GM18502 (cell line): ENCODE results near the gene KHDRBS2.
A peak's percentile ranks its signal among the peaks of the same experiment; 100 is the strongest.

Source experiments
- ATAC-seq: cut with Tn5 transposase; IDR thresholded peaks from one replicate; pipeline ENCODE4 v1.9.1; 2021; ENCODE audit warnings: mild to moderate bottlenecking; ENCODE audit not compliant: unreplicated experiment, poor library complexity

KHDRBS2 gene

GRCh38 chr6:62285612-62286469, at the start of gene KHDRBS2:
KHDRBS2 (minus strand) TSS chr6:62286225.
- peak; percentile 100 for ATAC-seq

GRCh38 chr6:62328607-62329006, 42.6 kb upstream of the KHDRBS2 start:
- no peak for ATAC-seq

DNA sequence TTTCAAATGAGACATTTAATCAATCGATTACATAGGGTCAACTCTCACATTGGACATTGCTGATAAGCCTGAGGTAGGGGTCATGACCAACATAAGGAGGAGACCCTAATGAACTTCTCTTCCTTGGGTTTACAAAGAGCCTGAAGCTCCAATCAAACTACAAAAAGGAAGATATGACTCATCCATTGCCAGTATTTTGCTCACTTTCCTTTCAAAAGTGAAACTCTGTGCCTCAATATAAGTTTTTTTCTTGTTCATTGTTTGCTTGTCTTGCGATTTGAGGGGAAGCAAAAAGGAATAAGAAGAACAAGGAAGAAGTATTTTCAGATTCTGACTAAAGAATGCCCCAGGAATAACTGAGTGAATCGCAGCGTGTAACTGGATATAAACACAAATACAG, 38.8 kb upstream of the KHDRBS2 start:
- ATAC-seq, result no peak

- no peak for ATAC-seq
These were observed 37.9 kb upstream of the KHDRBS2 start for GRCh38 chr6:62323818-62324431.

DNA sequence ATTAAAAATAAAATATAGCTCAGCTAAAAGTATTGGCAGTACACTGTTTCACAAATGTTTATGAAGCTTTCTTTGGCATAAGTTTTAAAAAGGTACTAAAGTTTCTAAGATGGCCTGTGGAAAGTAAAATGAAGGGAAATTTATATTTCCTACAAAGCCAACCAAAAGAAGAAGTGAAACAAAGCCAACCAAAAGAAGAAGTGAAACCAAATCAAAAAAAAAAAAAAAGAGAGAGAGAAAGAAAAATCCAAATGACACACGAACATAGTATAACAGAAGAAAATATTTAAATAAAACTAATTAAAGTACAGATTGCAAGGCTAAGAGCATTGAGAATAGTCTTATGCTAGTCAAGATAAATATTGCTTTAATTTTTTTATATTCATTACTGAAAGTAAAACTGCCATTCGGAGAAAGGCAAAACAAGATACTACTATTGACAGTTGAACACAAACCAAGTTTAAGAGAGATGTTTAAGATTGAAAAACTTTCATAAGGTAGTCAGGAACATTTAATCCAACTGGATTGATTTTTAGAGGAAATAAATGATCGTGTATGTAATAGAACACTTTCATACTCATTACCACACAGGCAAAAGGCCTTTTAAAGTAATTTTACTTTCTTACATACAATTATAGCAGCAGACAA, 12.8 kb upstream of the KHDRBS2 start:
- ATAC-seq, result peak; percentile 90

GRCh38 chr6:62296541-62296940, 10.5 kb upstream of the KHDRBS2 start:
- ATAC-seq, result no peak

GRCh38 chr6:62288974-62289373, 2.9 kb upstream of the KHDRBS2 start:
- no peak for ATAC-seq

DNA sequence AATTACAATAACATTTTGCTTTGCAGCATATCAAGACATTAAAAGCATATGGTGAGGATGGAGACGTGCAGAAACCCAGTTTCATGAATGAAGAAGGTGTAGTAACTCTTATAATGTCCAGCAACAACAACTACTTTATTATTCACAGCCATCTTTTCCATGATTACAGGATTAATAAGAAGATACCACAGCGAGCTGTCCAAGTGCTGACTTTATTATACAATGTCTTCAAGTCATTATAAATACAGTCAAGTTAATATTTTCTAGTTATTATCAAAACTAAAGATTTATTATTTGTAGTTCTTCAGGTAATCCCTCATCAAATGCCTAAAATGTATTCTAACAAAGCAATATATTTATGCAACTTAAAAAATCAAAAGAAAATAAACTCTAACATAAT, 2.5 kb upstream of the KHDRBS2 start:
- ATAC-seq, result no peak

- peak; percentile 4 for ATAC-seq
These were observed 432 bp upstream of the KHDRBS2 start for GRCh38 chr6:62286470-62286843.

DNA sequence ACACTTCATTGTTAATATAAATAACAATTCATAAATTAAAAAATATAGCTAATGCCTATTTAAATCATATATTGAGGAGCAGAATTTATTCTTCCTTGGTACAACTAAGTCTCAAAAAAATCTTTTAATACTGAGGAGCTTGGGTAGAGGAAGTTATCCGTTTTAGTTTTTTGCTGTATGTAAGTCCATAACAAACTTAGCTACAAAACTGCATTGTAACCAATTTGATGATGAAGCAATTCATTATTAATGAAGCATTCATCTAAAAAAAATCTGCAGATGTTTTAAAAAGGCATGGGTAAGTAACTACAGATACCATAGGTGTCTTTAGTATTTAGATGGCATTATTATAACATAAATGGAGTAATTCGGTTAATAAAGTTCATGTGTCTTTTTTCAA, 1.3 kb downstream of the KHDRBS2 start:
- no peak for ATAC-seq

DNA sequence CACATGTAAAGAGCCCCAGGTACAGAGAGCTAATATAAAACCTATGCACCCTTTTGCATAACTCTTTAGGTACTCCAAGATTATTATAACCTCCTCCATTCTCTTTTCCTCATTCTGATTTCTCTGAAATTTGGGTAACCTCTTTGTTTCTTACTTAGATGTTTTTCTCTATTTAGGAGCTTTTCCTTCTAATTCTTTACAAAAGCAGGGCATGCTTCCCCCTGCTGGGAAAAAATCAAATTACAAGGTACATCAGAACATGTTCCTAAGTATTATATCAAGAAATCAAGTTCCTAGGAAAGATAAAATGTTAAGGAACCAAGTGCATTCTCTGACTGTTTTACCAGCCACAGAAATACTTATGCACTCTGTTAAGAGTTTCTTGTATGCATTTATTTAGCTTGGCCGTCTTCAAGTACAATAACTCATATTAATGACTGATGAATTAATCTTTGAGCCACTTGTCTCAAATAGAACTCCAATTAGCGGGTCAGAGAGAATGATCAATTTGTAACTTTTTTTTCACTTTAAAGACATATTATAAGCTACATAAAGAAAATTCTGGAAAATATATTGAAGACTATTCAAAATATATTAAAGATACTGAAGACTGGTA, 2.1 kb downstream of the KHDRBS2 start:
- no peak for ATAC-seq

- ATAC-seq, result no peak
These were observed 2.7 kb downstream of the KHDRBS2 start for GRCh38 chr6:62283365-62283764.

GRCh38 chr6:62280099-62280498, 5.9 kb downstream of the KHDRBS2 start:
- no peak for ATAC-seq

- ATAC-seq, result no peak
These were observed 13.9 kb downstream of the KHDRBS2 start for GRCh38 chr6:62272114-62272513.

DNA sequence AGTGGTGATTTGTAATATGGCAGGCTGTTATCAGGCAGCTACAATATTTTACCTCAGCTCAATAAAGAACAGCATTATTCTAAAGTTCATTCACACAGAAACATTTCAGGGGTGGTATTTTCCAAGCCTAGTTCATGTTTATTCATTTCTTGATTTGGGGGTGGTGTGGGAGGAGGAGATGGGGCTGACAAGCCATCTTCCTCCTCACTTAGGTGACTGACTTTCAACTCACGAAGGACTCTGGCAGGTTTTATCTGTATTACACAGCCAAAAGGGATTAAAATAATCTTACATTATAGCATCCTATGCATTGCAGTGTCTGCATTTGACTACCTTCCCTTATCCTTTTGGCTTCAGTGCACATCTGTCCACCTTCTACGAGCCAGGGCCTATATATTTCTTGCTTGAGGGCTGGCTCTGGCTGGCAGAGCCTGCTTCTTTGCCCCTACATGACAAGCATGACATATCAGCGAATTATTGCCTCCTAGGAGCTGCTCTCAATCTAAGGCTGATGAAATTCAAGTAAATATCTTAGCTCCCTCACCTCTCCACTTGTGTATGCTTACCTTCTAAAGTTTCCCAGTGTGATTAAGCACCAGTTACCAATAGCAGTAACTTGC, 20.0 kb downstream of the KHDRBS2 start:
- ATAC-seq, result no peak

DNA sequence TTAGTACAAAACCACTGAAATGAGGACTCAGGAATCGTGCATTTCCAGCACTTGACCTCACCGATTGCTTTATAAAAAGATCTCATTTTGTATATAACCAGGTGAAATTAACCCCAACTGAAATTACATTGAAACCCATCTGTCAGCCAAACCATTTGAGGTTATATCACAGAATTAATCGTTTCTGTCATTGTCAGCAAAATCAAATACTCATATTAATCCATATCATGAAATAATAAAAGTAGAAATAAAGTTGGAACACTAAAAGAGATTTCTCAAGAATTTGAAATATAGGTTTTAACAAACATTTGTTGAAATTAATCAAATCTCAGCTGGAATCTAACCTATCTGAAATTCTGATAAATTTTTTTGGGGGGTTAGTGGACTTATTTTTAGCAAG, 23.7 kb downstream of the KHDRBS2 start:
- no peak for ATAC-seq

- ATAC-seq, result no peak
These were observed 39.9 kb downstream of the KHDRBS2 start for GRCh38 chr6:62246087-62246486.

DNA sequence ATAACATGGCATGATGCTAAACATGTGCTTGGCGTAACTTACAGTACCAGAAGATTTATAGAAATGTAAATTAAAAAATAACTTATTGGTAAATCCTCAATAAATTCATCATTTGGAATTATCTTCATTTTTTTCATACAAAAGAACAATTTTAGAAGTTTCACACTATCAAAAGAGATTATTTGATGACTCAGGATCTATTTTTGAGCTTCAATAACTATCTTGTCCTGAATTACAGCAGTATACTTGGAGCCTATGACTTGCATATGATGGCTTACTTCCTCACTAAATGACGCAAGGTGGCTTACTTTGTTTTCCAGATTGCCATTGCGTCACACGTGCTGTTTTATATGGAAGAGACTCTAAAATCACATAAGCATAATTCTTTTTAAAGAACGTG, 49.2 kb downstream of the KHDRBS2 start:
- no peak for ATAC-seq

DNA sequence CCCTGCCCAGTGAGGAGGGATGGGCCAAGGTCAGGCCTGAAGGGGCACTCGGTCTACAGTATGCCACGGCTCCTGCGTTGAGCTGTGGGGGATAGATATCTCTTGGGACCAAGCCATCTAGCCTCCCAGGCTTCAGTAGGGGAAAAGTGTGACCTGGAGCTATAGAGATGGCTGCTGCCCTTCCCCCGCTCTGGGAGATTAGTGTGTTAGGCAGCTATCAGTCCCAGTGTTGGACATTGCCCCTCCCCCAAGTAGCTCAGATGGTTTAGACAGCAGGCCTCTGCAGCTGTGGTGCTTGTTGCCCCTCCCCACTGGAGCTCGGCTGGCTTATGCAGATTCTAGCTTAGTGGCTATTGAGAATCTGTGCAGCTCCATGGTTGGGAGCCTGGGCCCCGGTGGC, 56.8 kb downstream of the KHDRBS2 start:
- no peak for ATAC-seq

DNA sequence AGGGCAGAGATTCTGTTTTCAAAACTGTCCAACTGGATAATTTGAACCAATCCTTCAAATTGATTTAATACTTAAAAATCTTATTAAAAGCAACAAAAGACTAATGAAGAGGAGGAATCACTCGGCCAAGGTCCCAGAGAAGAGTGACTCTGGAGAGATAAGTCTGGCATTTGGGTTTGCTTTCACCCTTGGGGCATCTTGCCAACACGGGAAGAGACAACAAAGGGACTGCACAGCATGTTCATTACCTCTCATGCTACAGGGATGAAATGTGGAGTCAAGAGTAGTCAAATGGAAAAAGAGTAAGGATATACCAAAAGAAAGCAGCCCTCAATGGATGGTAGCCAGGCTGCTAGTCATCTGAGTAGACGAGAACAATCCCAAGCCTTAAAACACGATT, 68.2 kb downstream of the KHDRBS2 start:
- no peak for ATAC-seq

- no peak for ATAC-seq
These were observed 83.9 kb downstream of the KHDRBS2 start for GRCh38 chr6:62202078-62202477.
